Measurements from ENCODE around the gene UNCX. TPM values are rescaled to one million over a fixed set of nuclear protein-coding genes. Genes with fewer than 3 reads are reported as not detected.

Gene UNCX
- total RNA-seq, 2 experiments from 2014 or later, result not detected

GRCh38 chr7:1227814-1228544 is 4.7 kb upstream of the UNCX start:
- no peak for ATAC-seq (ENCODE audit: poor library complexity)
- H3K9me3 ChIP-seq (ENCODE audit: control insufficient read depth in 1 of 2, insufficient read depth in 1 of 2, low read length in 2 of 2), result peaks cover 0 to 40% of the 10 kb centered on the region in 2 experiments
- no peaks in the 10 kb centered on the region for H3K36me3 Mint-ChIP-seq (ENCODE audit: low read depth)
- CTCF ChIA-PET, result interaction anchor here (1.0 to 1.2 kb wide), 3 partner anchors 13 to 246 kb away, joined by 3 to 4 read pairs (median 3); no protein-coding TSS in a partner anchor
- H3K27me3 Mint-ChIP-seq, result peaks cover 79% of the 10 kb centered on the region
- no peak for TF ChIP-seq CTCF (IDR thresholded peaks at IDR 0.05)
- DNase-seq, result no peak
- peaks cover 70 to 85% of the 10 kb centered on the region in 2 experiments for H3K27me3 ChIP-seq (ENCODE audit: control insufficient read depth in 1 of 2, insufficient read depth in 2 of 2, low read length in 2 of 2)
- no peak overlapping the region for H3K27ac Mint-ChIP-seq
- intact Hi-C loops (cut with DNase I, micrococcal nuclease), result loop anchor here in 1 of 2 experiments (2.0 kb wide), 1 partner anchor 185 kb away; no protein-coding TSS in a partner anchor
- POLR2A ChIA-PET, result no interaction called here
- H3K36me3 ChIP-seq (ENCODE audit: insufficient read depth, low read length), result no peaks in the 10 kb centered on the region
- no peak overlapping the region for H3K27ac ChIP-seq (ENCODE audit: low read depth in 1 of 2, low read length in 2 of 2)
- peaks cover 28% of the 10 kb centered on the region for H3K4me1 Mint-ChIP-seq (ENCODE audit: low read depth)
- H3K4me3 ChIP-seq (ENCODE audit: low read length), result no peak overlapping the region
- H3K9me3 Mint-ChIP-seq, result no peaks in the 10 kb centered on the region
- H3K4me1 ChIP-seq (ENCODE audit: insufficient read depth, low read length), result peaks cover 23% of the 10 kb centered on the region
- H3K4me3 Mint-ChIP-seq, result peak overlapping the region; percentile 3

GRCh38 chr7:1228545-1229201 is 4.0 kb upstream of the UNCX start:
- DNase-seq (no peak), ATAC-seq (ENCODE audit: poor library complexity) (no peak)
- Histone ChIP-seq H3K9me3 (ENCODE audit: control insufficient read depth in 1 of 2, insufficient read depth in 1 of 2, low read length in 2 of 2) (peaks cover 0 to 40% of the 10 kb centered on the region in 2 experiments), H3K27ac (ENCODE audit: low read depth in 1 of 2, low read length in 2 of 2) (no peak overlapping the region), H3K4me3 (ENCODE audit: low read length) (no peak overlapping the region), H3K27me3 (ENCODE audit: control insufficient read depth in 1 of 2, insufficient read depth in 2 of 2, low read length in 2 of 2) (peaks cover 68 to 82% of the 10 kb centered on the region in 2 experiments), H3K36me3 (ENCODE audit: insufficient read depth, low read length) (no peaks in the 10 kb centered on the region), H3K4me1 (ENCODE audit: insufficient read depth, low read length) (peaks cover 26% of the 10 kb centered on the region)
- CTCF ChIA-PET, result interaction anchor here (1.0 to 1.2 kb wide), 3 partner anchors 12 to 246 kb away, joined by 3 to 4 read pairs (median 3); no protein-coding TSS in a partner anchor
- intact Hi-C loops (cut with DNase I, micrococcal nuclease), result no loop called here
- H3K9me3 Mint-ChIP-seq, result no peaks in the 10 kb centered on the region
- H3K36me3 Mint-ChIP-seq (ENCODE audit: low read depth), result no peaks in the 10 kb centered on the region
- H3K27ac Mint-ChIP-seq, result no peak overlapping the region
- peaks cover 28% of the 10 kb centered on the region for H3K4me1 Mint-ChIP-seq (ENCODE audit: low read depth)
- TF ChIP-seq CTCF (IDR thresholded peaks at IDR 0.05), result no peak
- POLR2A ChIA-PET, result no interaction called here
- no peak overlapping the region for H3K4me3 Mint-ChIP-seq
- H3K27me3 Mint-ChIP-seq, result peaks cover 72% of the 10 kb centered on the region

- H3K27ac ChIP-seq (ENCODE audit: low read depth in 1 of 2, low read length in 2 of 2), result no peak overlapping the region
- no peak overlapping the region for H3K4me3 ChIP-seq (ENCODE audit: low read length)
- Mint-ChIP-seq H3K4me1 (ENCODE audit: low read depth) (peaks cover 31% of the 10 kb centered on the region), H3K4me3 (no peak overlapping the region), H3K27me3 (peaks cover 73% of the 10 kb centered on the region), H3K36me3 (ENCODE audit: low read depth) (no peaks in the 10 kb centered on the region), H3K9me3 (no peaks in the 10 kb centered on the region), H3K27ac (no peak overlapping the region)
- TF ChIP-seq CTCF (IDR thresholded peaks at IDR 0.05), result no peak
- no peaks in the 10 kb centered on the region for H3K36me3 ChIP-seq (ENCODE audit: insufficient read depth, low read length)
- CTCF ChIA-PET, result no interaction called here
- H3K4me1 ChIP-seq (ENCODE audit: insufficient read depth, low read length), result peaks cover 27% of the 10 kb centered on the region
- no peak for DNase-seq
- POLR2A ChIA-PET, result no interaction called here
- ATAC-seq (ENCODE audit: poor library complexity), result no peak
- H3K9me3 ChIP-seq (ENCODE audit: control insufficient read depth in 1 of 2, insufficient read depth in 1 of 2, low read length in 2 of 2), result peaks cover 0 to 43% of the 10 kb centered on the region in 2 experiments
- H3K27me3 ChIP-seq (ENCODE audit: control insufficient read depth in 1 of 2, insufficient read depth in 2 of 2, low read length in 2 of 2), result peaks cover 70 to 82% of the 10 kb centered on the region in 2 experiments
- intact Hi-C loops (cut with DNase I, micrococcal nuclease), result no loop called here
Observed at GRCh38 chr7:1229202-1229947, 3.3 kb upstream of the UNCX start.
